GM12878 (cell line): ENCODE results near the gene AGAP3. TPM values are rescaled to one million over a fixed set of nuclear protein-coding genes. Genes with fewer than 3 reads are reported as not detected.
A peak's percentile ranks its signal among the peaks of the same experiment; 100 is the strongest.

Experiments used
- CHD2 ChIP-seq: IDR thresholded peaks from 2 replicates; pipeline ENCODE4 v1.6.1; 2011; ENCODE audit warnings: low read depth, low read length, improper control_type of control experiment, borderline replicate concordance
- CHD4 ChIP-seq: fragments of 200-600 bp; sonication (generic); IDR thresholded peaks from 2 replicates; pipeline ENCODE4 v1.6.1; 2016; ENCODE audit warnings: mild to moderate bottlenecking
- EED ChIP-seq: sonication (generic); IDR thresholded peaks from 2 replicates; pipeline ENCODE4 v1.6.1; 2016; ENCODE audit warnings: antibody characterized with exemption, low read depth
- EGR1 ChIP-seq, 2 experiments: IDR thresholded peaks; 1 replicate in 1 of 2; 2 replicates in 1 of 2; pipeline ENCODE4 v1.6.1; 2011 to 2012; ENCODE audit warnings: low read depth in 2 of 2, low read length in 2 of 2, borderline replicate concordance in 1 of 2, mild to moderate bottlenecking in 1 of 2, moderate library complexity in 1 of 2
- GATAD2B ChIP-seq: fragments of 450-650 bp; conservative IDR thresholded peaks from 2 replicates; pipeline ENCODE4 v1.6.1; 2017; ENCODE audit warnings: low read depth, mild to moderate bottlenecking, moderate library complexity
- MTA2 ChIP-seq: fragments of 450-650 bp; IDR thresholded peaks from 2 replicates; pipeline ENCODE4 v1.6.1; 2016; ENCODE audit warnings: low read depth, mild to moderate bottlenecking, moderate library complexity
- NBN ChIP-seq: fragments of 450-650 bp; IDR thresholded peaks from 2 replicates; pipeline ENCODE4 v1.6.1; 2016
- RCOR1 ChIP-seq: conservative IDR thresholded peaks from 2 replicates; pipeline ENCODE4 v1.6.1; 2012; ENCODE audit warnings: low read depth, low read length, improper control_type of control experiment
- REST ChIP-seq: IDR thresholded peaks from 2 replicates; pipeline ENCODE4 v1.6.1; 2012; ENCODE audit warnings: mild to moderate bottlenecking, low read depth, low read length
- SREBF1 ChIP-seq: IDR thresholded peaks from 2 replicates; pipeline ENCODE4 v1.6.1; 2012; ENCODE audit warnings: mild to moderate bottlenecking, low read length
- ZNF207 ChIP-seq: fragments of 450-650 bp; IDR thresholded peaks from 2 replicates; pipeline ENCODE4 v1.6.1; 2014; ENCODE audit warnings: antibody characterized with exemption, mild to moderate bottlenecking, borderline replicate concordance
- ZNF622 ChIP-seq: fragments of 450-650 bp; IDR thresholded peaks from 2 replicates; pipeline ENCODE4 v1.6.1; 2017; ENCODE audit warnings: mild to moderate bottlenecking, inconsistent platforms
- polyA plus RNA-seq, 11 experiments: library from polyadenylated mRNA; depleted of rRNA in 4 of 11; unstranded in 6 of 11; stranded (reverse) in 5 of 11; fragments of >200 nt; fragmentation: Nextera tagmentation in 4 of 11; fragmentation: Illumina TruSeq in 1 of 11; extraction: Ambion mirVana in 4 of 11; extraction: Trizol in 1 of 11; gene quantifications; 1 replicate in 1 of 11; 2 replicates in 10 of 11; pipeline versions ENCODE4 v1.2.1 to v1.2.3, GENCODE V29; 2011 to 2016; ENCODE audit warnings: inconsistent platforms in 2 of 11, missing spikeins in 2 of 11, low read depth in 1 of 11
- total RNA-seq, 4 experiments: library from RNA; depleted of rRNA in 3 of 4; stranded (reverse); fragments of >200 nt in 3 of 4; fragmentation: Illumina TruSeq in 1 of 4; extraction: Trizol in 1 of 4; gene quantifications; 2 replicates each; pipeline versions ENCODE4 v1.2.1 to v1.2.3, GENCODE V29; 2013 to 2021
- TF ChIP-seq, protein P1 (sequence below): fragments of 450-650 bp; formaldehyde crosslinking; IDR thresholded peaks from 2 replicates; pipeline ENCODE4 v1.4.0; 2020; ENCODE audit warnings: mild to moderate bottlenecking, moderate library complexity
- TF ChIP-seq, protein P2 (sequence below): fragments of 450-650 bp; IDR thresholded peaks from 2 replicates; pipeline ENCODE4 v1.6.1; 2017; ENCODE audit warnings: mild to moderate bottlenecking
- TF ChIP-seq, protein P3 (sequence below): fragments of 450-650 bp; IDR thresholded peaks from 2 replicates; pipeline ENCODE4 v1.6.1; 2017; ENCODE audit warnings: mild to moderate bottlenecking, moderate library complexity

AGAP3 gene
- total and polyA plus RNA-seq, 10 of the 15 experiments (the other 5 are each of a cell fraction or from before 2014, with no cell fraction given) = 1.8 to 68.1 (median 15.7) TPM

- TF ChIP-seq REST (no peak), MTA2 (no peak), EGR1 (IDR thresholded peaks at IDR 0.05; ENCODE audit: borderline replicate concordance in 1 of 2, low read depth in 2 of 2, low read length in 2 of 2) (peak in 1 of 2 experiments; percentile 77; a peak in 2 of 3 replicates), ZNF622 (no peak), SREBF1 (no peak), RCOR1 (no peak), NBN (peak; percentile 54), EED (no peak), ZNF207 (no peak), GATAD2B (peak; percentile 45; the same call in 1 of the 2 replicates), CHD2 (peak; percentile 40; the same call in 1 of the 2 replicates), CHD4 (no peak)
- TF ChIP-seq, protein P1, sequence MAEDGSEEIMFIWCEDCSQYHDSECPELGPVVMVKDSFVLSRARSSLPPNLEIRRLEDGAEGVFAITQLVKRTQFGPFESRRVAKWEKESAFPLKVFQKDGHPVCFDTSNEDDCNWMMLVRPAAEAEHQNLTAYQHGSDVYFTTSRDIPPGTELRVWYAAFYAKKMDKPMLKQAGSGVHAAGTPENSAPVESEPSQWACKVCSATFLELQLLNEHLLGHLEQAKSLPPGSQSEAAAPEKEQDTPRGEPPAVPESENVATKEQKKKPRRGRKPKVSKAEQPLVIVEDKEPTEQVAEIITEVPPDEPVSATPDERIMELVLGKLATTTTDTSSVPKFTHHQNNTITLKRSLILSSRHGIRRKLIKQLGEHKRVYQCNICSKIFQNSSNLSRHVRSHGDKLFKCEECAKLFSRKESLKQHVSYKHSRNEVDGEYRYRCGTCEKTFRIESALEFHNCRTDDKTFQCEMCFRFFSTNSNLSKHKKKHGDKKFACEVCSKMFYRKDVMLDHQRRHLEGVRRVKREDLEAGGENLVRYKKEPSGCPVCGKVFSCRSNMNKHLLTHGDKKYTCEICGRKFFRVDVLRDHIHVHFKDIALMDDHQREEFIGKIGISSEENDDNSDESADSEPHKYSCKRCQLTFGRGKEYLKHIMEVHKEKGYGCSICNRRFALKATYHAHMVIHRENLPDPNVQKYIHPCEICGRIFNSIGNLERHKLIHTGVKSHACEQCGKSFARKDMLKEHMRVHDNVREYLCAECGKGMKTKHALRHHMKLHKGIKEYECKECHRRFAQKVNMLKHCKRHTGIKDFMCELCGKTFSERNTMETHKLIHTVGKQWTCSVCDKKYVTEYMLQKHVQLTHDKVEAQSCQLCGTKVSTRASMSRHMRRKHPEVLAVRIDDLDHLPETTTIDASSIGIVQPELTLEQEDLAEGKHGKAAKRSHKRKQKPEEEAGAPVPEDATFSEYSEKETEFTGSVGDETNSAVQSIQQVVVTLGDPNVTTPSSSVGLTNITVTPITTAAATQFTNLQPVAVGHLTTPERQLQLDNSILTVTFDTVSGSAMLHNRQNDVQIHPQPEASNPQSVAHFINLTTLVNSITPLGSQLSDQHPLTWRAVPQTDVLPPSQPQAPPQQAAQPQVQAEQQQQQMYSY (CRISPR knock-in tag) = no peak
- TF ChIP-seq, protein P2, sequence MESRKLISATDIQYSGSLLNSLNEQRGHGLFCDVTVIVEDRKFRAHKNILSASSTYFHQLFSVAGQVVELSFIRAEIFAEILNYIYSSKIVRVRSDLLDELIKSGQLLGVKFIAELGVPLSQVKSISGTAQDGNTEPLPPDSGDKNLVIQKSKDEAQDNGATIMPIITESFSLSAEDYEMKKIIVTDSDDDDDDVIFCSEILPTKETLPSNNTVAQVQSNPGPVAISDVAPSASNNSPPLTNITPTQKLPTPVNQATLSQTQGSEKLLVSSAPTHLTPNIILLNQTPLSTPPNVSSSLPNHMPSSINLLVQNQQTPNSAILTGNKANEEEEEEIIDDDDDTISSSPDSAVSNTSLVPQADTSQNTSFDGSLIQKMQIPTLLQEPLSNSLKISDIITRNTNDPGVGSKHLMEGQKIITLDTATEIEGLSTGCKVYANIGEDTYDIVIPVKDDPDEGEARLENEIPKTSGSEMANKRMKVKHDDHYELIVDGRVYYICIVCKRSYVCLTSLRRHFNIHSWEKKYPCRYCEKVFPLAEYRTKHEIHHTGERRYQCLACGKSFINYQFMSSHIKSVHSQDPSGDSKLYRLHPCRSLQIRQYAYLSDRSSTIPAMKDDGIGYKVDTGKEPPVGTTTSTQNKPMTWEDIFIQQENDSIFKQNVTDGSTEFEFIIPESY = no peak
- TF ChIP-seq, protein P3, sequence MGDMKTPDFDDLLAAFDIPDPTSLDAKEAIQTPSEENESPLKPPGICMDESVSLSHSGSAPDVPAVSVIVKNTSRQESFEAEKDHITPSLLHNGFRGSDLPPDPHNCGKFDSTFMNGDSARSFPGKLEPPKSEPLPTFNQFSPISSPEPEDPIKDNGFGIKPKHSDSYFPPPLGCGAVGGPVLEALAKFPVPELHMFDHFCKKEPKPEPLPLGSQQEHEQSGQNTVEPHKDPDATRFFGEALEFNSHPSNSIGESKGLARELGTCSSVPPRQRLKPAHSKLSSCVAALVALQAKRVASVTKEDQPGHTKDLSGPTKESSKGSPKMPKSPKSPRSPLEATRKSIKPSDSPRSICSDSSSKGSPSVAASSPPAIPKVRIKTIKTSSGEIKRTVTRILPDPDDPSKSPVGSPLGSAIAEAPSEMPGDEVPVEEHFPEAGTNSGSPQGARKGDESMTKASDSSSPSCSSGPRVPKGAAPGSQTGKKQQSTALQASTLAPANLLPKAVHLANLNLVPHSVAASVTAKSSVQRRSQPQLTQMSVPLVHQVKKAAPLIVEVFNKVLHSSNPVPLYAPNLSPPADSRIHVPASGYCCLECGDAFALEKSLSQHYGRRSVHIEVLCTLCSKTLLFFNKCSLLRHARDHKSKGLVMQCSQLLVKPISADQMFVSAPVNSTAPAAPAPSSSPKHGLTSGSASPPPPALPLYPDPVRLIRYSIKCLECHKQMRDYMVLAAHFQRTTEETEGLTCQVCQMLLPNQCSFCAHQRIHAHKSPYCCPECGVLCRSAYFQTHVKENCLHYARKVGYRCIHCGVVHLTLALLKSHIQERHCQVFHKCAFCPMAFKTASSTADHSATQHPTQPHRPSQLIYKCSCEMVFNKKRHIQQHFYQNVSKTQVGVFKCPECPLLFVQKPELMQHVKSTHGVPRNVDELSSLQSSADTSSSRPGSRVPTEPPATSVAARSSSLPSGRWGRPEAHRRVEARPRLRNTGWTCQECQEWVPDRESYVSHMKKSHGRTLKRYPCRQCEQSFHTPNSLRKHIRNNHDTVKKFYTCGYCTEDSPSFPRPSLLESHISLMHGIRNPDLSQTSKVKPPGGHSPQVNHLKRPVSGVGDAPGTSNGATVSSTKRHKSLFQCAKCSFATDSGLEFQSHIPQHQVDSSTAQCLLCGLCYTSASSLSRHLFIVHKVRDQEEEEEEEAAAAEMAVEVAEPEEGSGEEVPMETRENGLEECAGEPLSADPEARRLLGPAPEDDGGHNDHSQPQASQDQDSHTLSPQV = no peak
These were observed at the start of gene AGAP3 (continued) for GRCh38 chr7:151085691-151086620.
